SU-DHL-6 (cell line): ENCODE measurements around the gene ZBTB3.

Experiments
- EZH2phosphoT487 ChIP-seq: fragments of 200-600 bp; sonication (generic), shearing (Covaris generic); conservative IDR thresholded peaks from 2 replicates; pipeline ENCODE4 v1.6.1; 2018; ENCODE audit warnings: mild to moderate bottlenecking, antibody characterized with exemption, low read length, moderate library complexity, mixed read lengths
- TF ChIP-seq, protein P1 (sequence below): fragments of 200-600 bp; sonication (generic); IDR thresholded peaks from one replicate; pipeline ENCODE4 v1.5.1; 2017; ENCODE audit warnings: antibody characterized with exemption, mild to moderate bottlenecking, low read length, moderate library complexity; ENCODE audit not compliant: insufficient read depth, poor library complexity, severe bottlenecking

DNA sequence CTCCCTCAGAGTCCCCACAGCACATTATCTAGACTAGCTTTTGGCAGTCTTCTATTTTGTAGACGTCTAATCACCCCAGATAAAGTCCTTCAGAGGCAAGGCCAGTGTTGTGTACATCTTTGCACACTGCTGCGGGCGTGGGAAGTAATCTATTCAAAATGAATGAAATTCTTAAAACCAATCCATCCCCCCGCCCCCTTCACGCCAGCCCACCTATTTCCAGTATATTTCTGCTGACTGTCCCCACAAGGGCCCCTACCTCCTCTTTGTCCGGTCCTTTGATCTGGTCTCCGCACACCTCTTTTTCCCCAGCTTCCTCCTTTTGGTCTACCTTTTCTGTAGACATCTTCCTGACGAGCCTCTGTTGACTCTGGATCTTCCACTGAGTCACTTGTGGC is 47.1 kb downstream of the ZBTB3 start:
- TF ChIP-seq EZH2phosphoT487 = no peak
- TF ChIP-seq, protein P1, sequence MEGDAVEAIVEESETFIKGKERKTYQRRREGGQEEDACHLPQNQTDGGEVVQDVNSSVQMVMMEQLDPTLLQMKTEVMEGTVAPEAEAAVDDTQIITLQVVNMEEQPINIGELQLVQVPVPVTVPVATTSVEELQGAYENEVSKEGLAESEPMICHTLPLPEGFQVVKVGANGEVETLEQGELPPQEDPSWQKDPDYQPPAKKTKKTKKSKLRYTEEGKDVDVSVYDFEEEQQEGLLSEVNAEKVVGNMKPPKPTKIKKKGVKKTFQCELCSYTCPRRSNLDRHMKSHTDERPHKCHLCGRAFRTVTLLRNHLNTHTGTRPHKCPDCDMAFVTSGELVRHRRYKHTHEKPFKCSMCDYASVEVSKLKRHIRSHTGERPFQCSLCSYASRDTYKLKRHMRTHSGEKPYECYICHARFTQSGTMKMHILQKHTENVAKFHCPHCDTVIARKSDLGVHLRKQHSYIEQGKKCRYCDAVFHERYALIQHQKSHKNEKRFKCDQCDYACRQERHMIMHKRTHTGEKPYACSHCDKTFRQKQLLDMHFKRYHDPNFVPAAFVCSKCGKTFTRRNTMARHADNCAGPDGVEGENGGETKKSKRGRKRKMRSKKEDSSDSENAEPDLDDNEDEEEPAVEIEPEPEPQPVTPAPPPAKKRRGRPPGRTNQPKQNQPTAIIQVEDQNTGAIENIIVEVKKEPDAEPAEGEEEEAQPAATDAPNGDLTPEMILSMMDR = no peak
